Measurements from ENCODE around the gene LTB4R2. TPM values are rescaled to one million over a fixed set of nuclear protein-coding genes. Genes with fewer than 3 reads are reported as not detected.

LTB4R2 gene
- total and polyA plus RNA-seq, 7 donors: 0.08 to 2.3 (median 0.96) TPM

- no peak for TF ChIP-seq CTCF (IDR thresholded peaks at IDR 0.05)
- DNase-seq (no peak), ATAC-seq (no peak)
- Histone ChIP-seq H3K27me3 (ENCODE audit: insufficient read depth in 3 of 3, low read length in 2 of 3) (no peaks in the 10 kb centered on the region), H3K27ac (no peak within 1 kb of the TSS), H3K36me3 (ENCODE audit: insufficient read depth in 1 of 2, low read depth in 1 of 2) (peaks cover 0 to 29% of the 10 kb centered on the region in 2 donors), H3K9me3 (no peaks in the 10 kb centered on the region), H3K4me1 (no peaks in the 10 kb centered on the region), H3K4me3 (no peak within 1 kb of the TSS)
- 74 to 80% (median 78%) methylated on average over 13 to 14 of the region's 14 CpGs for WGBS, 3 donors
- intact Hi-C loops (cut with DNase I): no loop called here
These were observed 46.9 kb upstream of the LTB4R2 start, which contains the start of gene TGM1 for GRCh38 chr14:24262821-24263733. TSS of gene TGM1 (minus strand) at chr14:24263177. CDS start at chr14:24262352, 825 bp downstream.

DNA sequence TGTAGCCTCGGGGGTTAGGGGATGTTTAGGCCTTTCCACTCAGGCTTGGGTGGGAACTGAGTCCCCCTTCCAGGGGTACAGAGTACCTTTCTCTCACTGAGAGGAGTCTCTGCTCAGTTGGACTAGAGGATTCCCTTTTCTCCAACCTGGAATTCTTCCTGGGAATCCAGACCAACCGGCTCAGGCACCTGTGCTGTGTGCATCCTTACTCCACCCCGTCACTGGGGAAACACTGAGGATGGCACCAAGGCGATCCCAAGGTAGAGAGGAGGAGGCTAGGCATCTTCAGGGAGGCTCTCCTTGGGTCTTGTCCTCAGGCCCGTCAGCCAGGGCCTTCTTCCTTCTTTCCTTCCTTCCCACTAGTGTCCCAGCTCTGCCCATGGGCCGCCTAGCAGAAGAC is 46.1 kb upstream of the LTB4R2 start:
- no peak for DNase-seq
- Histone ChIP-seq H3K9me3 (no peaks in the 10 kb centered on the region), H3K4me1 (no peaks in the 10 kb centered on the region), H3K27ac (no peak overlapping the region), H3K4me3 (no peak overlapping the region), H3K36me3 (ENCODE audit: insufficient read depth in 1 of 2, low read depth in 1 of 2) (peaks cover 3 to 37% of the 10 kb centered on the region in 2 donors), H3K27me3 (ENCODE audit: insufficient read depth in 3 of 3, low read length in 2 of 3) (no peaks in the 10 kb centered on the region)
- intact Hi-C loops (cut with DNase I): no loop called here
- TF ChIP-seq CTCF (IDR thresholded peaks at IDR 0.05): no peak
- ATAC-seq: no peak
- WGBS, 3 donors: 73 to 80% (median 75%) methylated on average over 6 of the region's 6 CpGs

GRCh38 chr14:24264298-24264697 is 45.6 kb upstream of the LTB4R2 start:
- Histone ChIP-seq H3K36me3 (ENCODE audit: insufficient read depth in 1 of 2, low read depth in 1 of 2) (peaks cover 7 to 41% of the 10 kb centered on the region in 2 donors), H3K27ac (no peak overlapping the region), H3K4me1 (no peaks in the 10 kb centered on the region), H3K27me3 (ENCODE audit: insufficient read depth in 3 of 3, low read length in 2 of 3) (no peaks in the 10 kb centered on the region), H3K4me3 (no peak overlapping the region), H3K9me3 (no peaks in the 10 kb centered on the region)
- no peak for TF ChIP-seq CTCF (IDR thresholded peaks at IDR 0.05)
- ATAC-seq (no peak), DNase-seq (no peak)
- 71 to 85% (median 73%) methylated on average over 6 of the region's 6 CpGs for WGBS, 3 donors
- intact Hi-C loops (cut with DNase I): no loop called here

DNA sequence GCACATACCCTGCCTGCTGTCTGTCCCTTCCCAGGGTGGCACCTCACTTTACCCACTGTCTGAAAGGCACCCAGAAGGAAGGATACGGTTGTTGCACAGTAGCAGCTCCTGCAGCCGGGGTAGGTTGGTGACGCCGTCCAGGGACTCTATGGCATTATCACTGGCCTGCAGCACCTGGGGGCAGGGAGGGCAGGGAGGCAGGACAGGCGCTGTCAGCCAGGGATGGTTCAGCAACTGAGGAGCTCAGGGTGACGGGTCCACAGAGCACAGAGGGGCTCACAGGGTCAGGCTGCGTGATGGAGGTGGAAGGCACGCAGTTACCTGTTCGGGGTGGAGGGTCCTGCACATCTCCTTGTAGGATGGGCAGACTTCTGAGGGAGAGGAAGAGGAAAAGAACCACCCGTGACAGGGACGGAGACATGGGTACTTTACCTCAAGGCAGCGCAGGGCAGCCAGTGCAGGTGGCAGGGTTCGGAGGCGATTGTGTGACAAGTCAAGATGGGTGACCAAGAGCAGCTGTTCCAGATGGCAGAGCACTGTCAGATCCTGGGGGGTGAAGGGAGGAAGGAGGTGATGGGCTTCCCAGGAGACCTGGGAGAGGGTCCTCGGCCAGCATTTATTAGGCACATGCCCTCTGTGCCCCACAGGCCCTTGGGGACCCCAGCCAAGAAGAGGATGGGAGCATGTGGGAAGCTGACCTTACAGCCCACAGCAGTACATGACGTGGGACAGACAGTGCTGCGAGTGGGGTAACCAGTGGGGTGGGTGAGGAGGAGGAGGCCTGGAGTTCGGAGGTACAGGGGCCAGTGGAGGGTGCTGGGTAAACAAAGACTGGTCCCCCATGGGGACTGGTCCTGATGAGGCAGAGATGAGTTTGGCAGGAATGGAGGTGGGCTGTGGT is 43.3 kb upstream of the LTB4R2 start:
- no peaks in the 10 kb centered on the region for H3K4me1 ChIP-seq
- no peaks in the 10 kb centered on the region for H3K27me3 ChIP-seq (ENCODE audit: insufficient read depth in 3 of 3, low read length in 2 of 3)
- intact Hi-C loops (cut with DNase I): no loop called here
- DNase-seq (no peak), ATAC-seq (no peak)
- WGBS, 3 donors: 84 to 87% (median 85%) methylated on average over 18 of the region's 18 CpGs
- H3K36me3 ChIP-seq (ENCODE audit: insufficient read depth in 1 of 2, low read depth in 1 of 2): peaks cover 8 to 47% of the 10 kb centered on the region in 2 donors
- no peaks in the 10 kb centered on the region for H3K9me3 ChIP-seq
- H3K4me3 ChIP-seq: no peak overlapping the region
- TF ChIP-seq CTCF (IDR thresholded peaks at IDR 0.05): no peak
- H3K27ac ChIP-seq: no peak overlapping the region
